H1 (cell line): ENCODE data around the gene PHACTR1. TPM values are rescaled to one million over a fixed set of nuclear protein-coding genes. Genes with fewer than 3 reads are reported as not detected.

ENCODE experiments used
- CTCF ChIA-PET: fragments of 300-600 bp; sonication (Branson Sonifier 250); formaldehyde crosslinking; loops from one replicate; lab custom pipeline; 2021; ENCODE audit not compliant: partially characterized antibody; lab: Charles Lee
- POLR2A ChIA-PET: fragments of 300-600 bp; sonication (Branson Sonifier 250); formaldehyde crosslinking; loops from one replicate; lab custom pipeline; 2021; ENCODE audit warnings: inconsistent platforms; ENCODE audit not compliant: partially characterized antibody; lab: Charles Lee
- DNase-seq, 2 experiments: peaks; one replicate each; pipeline versions ENCODE4 v3.0.0 to v3.0.0-alpha.2; 2010 to 2022; ENCODE audit warnings: low spot score in 2 of 2, low read depth in 1 of 2, mixed read lengths in 1 of 2
- FAIRE-seq: peaks from 2 replicates; lab custom pipeline; 2011; peaks lifted over from hg19 to GRCh38; lab: Jason Lieb, UNC
- H2AFZ ChIP-seq: 2 replicates; pipeline ENCODE4 v1.8.1; 2012; ENCODE audit warnings: low read length, inconsistent platforms
- H2AK5ac ChIP-seq: 2 replicates; pipeline ENCODE4 v1.6.1; 2013; ENCODE audit warnings: low read depth, low read length
- H2BK120ac ChIP-seq: replicated peaks from 2 replicates; pipeline ENCODE3; 2013; ENCODE audit warnings: low read depth, low read length, inconsistent platforms
- H2BK12ac ChIP-seq: 2 replicates; pipeline ENCODE4 v1.6.1; 2013; ENCODE audit warnings: low read depth, low read length
- H2BK15ac ChIP-seq: 2 replicates; pipeline ENCODE4 v1.6.1; 2013; ENCODE audit warnings: low read length
- H2BK20ac ChIP-seq: 2 replicates; pipeline ENCODE4 v1.6.1; 2013; ENCODE audit warnings: low read length
- H2BK5ac ChIP-seq: 2 replicates; pipeline ENCODE4 v1.6.1; 2013; ENCODE audit warnings: low read depth, low read length
- H3K14ac ChIP-seq: 2 replicates; pipeline ENCODE4 v1.6.1; 2013; ENCODE audit warnings: inconsistent platforms; ENCODE audit not compliant: insufficient read length
- H3K18ac ChIP-seq: 2 replicates; pipeline ENCODE4 v1.6.1; 2013; ENCODE audit warnings: low read length; ENCODE audit errors: extremely low read depth
- H3K23ac ChIP-seq: 2 replicates; pipeline ENCODE4 v1.6.1; 2013; ENCODE audit warnings: inconsistent platforms; ENCODE audit not compliant: insufficient read length
- H3K23me2 ChIP-seq: 2 replicates; pipeline ENCODE4 v1.6.1; 2013; ENCODE audit warnings: low read depth, low read length
- H3K27ac ChIP-seq: 2 replicates; pipeline ENCODE4 v1.6.1; 2011; ENCODE audit warnings: low read depth, low read length, inconsistent platforms
- H3K27me3 ChIP-seq, 4 experiments: replicated peaks in 1 of 4; 1 replicate in 1 of 4; 2 replicates in 3 of 4; pipeline versions ENCODE4 v1.6.1 to v1.8.1; 2011 to 2013; ENCODE audit warnings: low read length in 3 of 4, mild to moderate bottlenecking in 3 of 4, inconsistent platforms in 2 of 4, mixed read lengths in 2 of 4, moderate library complexity in 1 of 4; ENCODE audit not compliant: control insufficient read depth in 3 of 4, insufficient read depth in 3 of 4; ENCODE audit errors: extremely low read depth in 1 of 4
- H3K36me3 ChIP-seq, 4 experiments: 2 replicates each; pipeline versions ENCODE4 v1.6.1 to v1.8.1; 2011 to 2013; ENCODE audit warnings: mild to moderate bottlenecking in 4 of 4, low read length in 3 of 4, moderate library complexity in 2 of 4, control low read depth in 1 of 4, inconsistent platforms in 1 of 4; ENCODE audit not compliant: insufficient read depth in 4 of 4, control insufficient read depth in 2 of 4
- H3K4ac ChIP-seq: replicated peaks from 2 replicates; pipeline ENCODE3; 2013; ENCODE audit warnings: low read length, low read depth, mixed read lengths, inconsistent platforms; ENCODE audit not compliant: insufficient read length
- H3K4me1 ChIP-seq, 4 experiments: replicated peaks in 1 of 4; 1 replicate in 1 of 4; 2 replicates in 3 of 4; pipeline versions ENCODE4 v1.6.1 to v1.8.1; 2011 to 2013; ENCODE audit warnings: low read length in 3 of 4, inconsistent platforms in 2 of 4, mixed read lengths in 1 of 4; ENCODE audit not compliant: insufficient read depth in 4 of 4, control insufficient read depth in 3 of 4
- H3K4me2 ChIP-seq, 2 experiments: 2 replicates each; pipeline versions ENCODE4 v1.6.1 to v1.8.1; 2011 to 2013; ENCODE audit warnings: low read depth in 2 of 2, low read length in 2 of 2, control low read depth in 1 of 2, inconsistent platforms in 1 of 2, mild to moderate bottlenecking in 1 of 2; ENCODE audit not compliant: insufficient read depth in 1 of 2
- H3K4me3 ChIP-seq, 4 experiments: fragments of 200-600, 300-600 bp in 1 of 4; sonication (generic), shearing (Covaris generic), sonication (Bioruptor Twin) in 1 of 4; 2 replicates each; pipeline versions ENCODE4 v1.5.1 to v1.8.1; 2011 to 2016; ENCODE audit warnings: low read length in 4 of 4, low read depth in 3 of 4, control low read depth in 2 of 4, inconsistent platforms in 2 of 4, mild to moderate bottlenecking in 2 of 4, mixed read lengths in 1 of 4, moderate library complexity in 1 of 4; ENCODE audit not compliant: insufficient read depth in 2 of 4; ENCODE audit errors: extremely low read depth in 1 of 4
- H3K56ac ChIP-seq: replicated peaks from 2 replicates; pipeline ENCODE3; 2013; ENCODE audit warnings: low read depth, mild to moderate bottlenecking, mixed read lengths, low read length, inconsistent platforms; ENCODE audit not compliant: insufficient read length
- H3K79me1 ChIP-seq: 2 replicates; pipeline ENCODE4 v1.6.1; 2013; ENCODE audit warnings: low read depth, low read length, control low read depth
- H3K79me2 ChIP-seq, 2 experiments: 2 replicates each; pipeline versions ENCODE4 v1.6.1 to v1.8.1; 2012 to 2013; ENCODE audit warnings: low read length in 2 of 2, mild to moderate bottlenecking in 2 of 2, inconsistent platforms in 1 of 2; ENCODE audit not compliant: insufficient read depth in 2 of 2, control insufficient read depth in 1 of 2
- H3K9ac ChIP-seq, 4 experiments: replicated peaks in 1 of 4; 1 replicate in 1 of 4; 2 replicates in 3 of 4; pipeline versions ENCODE4 v1.6.1 to v1.8.1; 2011 to 2013; ENCODE audit warnings: low read depth in 3 of 4, low read length in 3 of 4, control low read depth in 2 of 4, mild to moderate bottlenecking in 2 of 4, moderate library complexity in 2 of 4, inconsistent platforms in 1 of 4; ENCODE audit errors: extremely low read depth in 1 of 4
- H3K9me3 ChIP-seq, 2 experiments: 2 replicates each; pipeline versions ENCODE4 v1.6.1 to v1.8.1; 2012 to 2013; ENCODE audit warnings: mild to moderate bottlenecking in 2 of 2, moderate library complexity in 2 of 2, control low read depth in 1 of 2, inconsistent platforms in 1 of 2, low read depth in 1 of 2, low read length in 1 of 2, mixed read lengths in 1 of 2; ENCODE audit not compliant: insufficient read depth in 2 of 2
- H4K20me1 ChIP-seq, 2 experiments: replicated peaks in 1 of 2; 2 replicates each; pipeline versions ENCODE3 to v1.8.1; 2011 to 2013; ENCODE audit warnings: inconsistent platforms in 2 of 2, low read length in 2 of 2, mild to moderate bottlenecking in 1 of 2; ENCODE audit not compliant: insufficient read depth in 2 of 2, control insufficient read depth in 1 of 2
- H4K5ac ChIP-seq: 2 replicates; pipeline ENCODE4 v1.6.1; 2013; ENCODE audit warnings: low read length, low read depth, mixed read lengths, inconsistent platforms; ENCODE audit not compliant: insufficient read length
- H4K8ac ChIP-seq: 2 replicates; pipeline ENCODE4 v1.8.0; 2013; ENCODE audit warnings: mild to moderate bottlenecking, moderate library complexity, low read length, inconsistent platforms; ENCODE audit not compliant: insufficient read depth; ENCODE audit errors: extremely low read depth
- H4K91ac ChIP-seq: replicated peaks from 2 replicates; pipeline ENCODE3; 2013; ENCODE audit warnings: low read length, mixed read lengths, inconsistent platforms; ENCODE audit not compliant: insufficient read length
- CHD1 ChIP-seq: IDR thresholded peaks from 2 replicates; pipeline ENCODE4 v1.6.1; 2012; ENCODE audit warnings: low read depth, low read length, improper control_type of control experiment
- CREB1 ChIP-seq: IDR thresholded peaks from 2 replicates; pipeline ENCODE4 v1.6.1; 2012; ENCODE audit warnings: inconsistent platforms
- GTF2F1 ChIP-seq: IDR thresholded peaks from 2 replicates; pipeline ENCODE4 v1.6.1; 2012; ENCODE audit warnings: low read depth, low read length, improper control_type of control experiment, borderline replicate concordance
- KDM4A ChIP-seq: IDR thresholded peaks from one replicate; pipeline ENCODE4 v1.7.1; 2012; ENCODE audit warnings: low read depth, mild to moderate bottlenecking, moderate library complexity, low read length, inconsistent platforms; ENCODE audit not compliant: severe bottlenecking
- RXRA ChIP-seq: IDR thresholded peaks from 2 replicates; pipeline ENCODE4 v1.6.1; 2011; ENCODE audit warnings: low read depth, mild to moderate bottlenecking, low read length, moderate library complexity; ENCODE audit not compliant: insufficient read depth
- SIRT6 ChIP-seq: IDR thresholded peaks from one replicate; pipeline ENCODE4 v1.7.1; 2012; ENCODE audit warnings: low read length, inconsistent platforms
- SP1 ChIP-seq: IDR thresholded peaks from 2 replicates; pipeline ENCODE4 v1.6.1; 2011; ENCODE audit warnings: low read depth, low read length
- SRF ChIP-seq: IDR thresholded peaks from 2 replicates; pipeline ENCODE4 v1.6.1; 2011; ENCODE audit warnings: mild to moderate bottlenecking, low read depth, low read length, moderate library complexity
- SUZ12 ChIP-seq: fragments of 200-600 bp; sonication (generic); IDR thresholded peaks from 2 replicates; pipeline ENCODE4 v1.6.1; 2012; ENCODE audit warnings: mild to moderate bottlenecking, inconsistent platforms, low read length, moderate library complexity, mixed read lengths
- TAF7 ChIP-seq: optimal IDR thresholded peaks from 2 replicates; pipeline ENCODE3; 2011; ENCODE audit warnings: low read depth, mild to moderate bottlenecking, inconsistent platforms, low read length, moderate library complexity, borderline replicate concordance
- TBP ChIP-seq: IDR thresholded peaks from 2 replicates; pipeline ENCODE4 v1.6.1; 2011; ENCODE audit warnings: low read depth, low read length, improper control_type of control experiment
- WGBS, 2 experiments: shearing (Covaris generic) in 1 of 2; methylation state at CpG; one replicate each; pipeline versions ENCODE4 v1.1.6 to v1.1.7; 2013 to 2015; ENCODE audit warnings: low lambda C conversion rate in 2 of 2, mixed read lengths in 2 of 2, inconsistent platforms in 1 of 2, low coverage in 1 of 2, missing lambda C conversion rate in 1 of 2; ENCODE audit not compliant: insufficient replicate concordance in 2 of 2, insufficient coverage in 1 of 2, insufficient read length in 1 of 2; ENCODE audit errors: extremely low coverage in 1 of 2, missing lambda C conversion rate in 1 of 2; 5-methylcytosine and 5-hydroxymethylcytosine counted together
- polyA plus RNA-seq, 7 experiments: library from polyadenylated mRNA; depleted of rRNA in 3 of 7; stranded (reverse) in 5 of 7; unstranded in 2 of 7; fragments of >200 nt in 5 of 7; fragments of 200-250 nt in 2 of 7; gene quantifications; 1 replicate in 5 of 7; 2 replicates in 1 of 7; 4 replicates in 1 of 7; pipeline versions ENCODE4 v1.2.1 to v1.2.3, GENCODE V29; 2011 to 2013; ENCODE audit warnings: missing spikeins in 2 of 7, mixed read lengths in 2 of 7
- total RNA-seq: library from RNA; stranded (reverse); fragmentation: NEBNext Ultra II Directional; extraction: Animal tissue kit (Norgen Biotek cat#: 25700); gene quantifications from 2 replicates; pipeline ENCODE4 v1.2.1, GENCODE V29; 2021
- TF ChIP-seq, protein P1 (sequence below), 3 experiments: IDR thresholded peaks; 1 replicate in 2 of 3; 2 replicates in 1 of 3; pipeline versions ENCODE4 v1.5.1 to v1.6.1; 2011; ENCODE audit warnings: low read length in 3 of 3, mild to moderate bottlenecking in 3 of 3, inconsistent platforms in 2 of 3, low read depth in 1 of 3, moderate library complexity in 1 of 3; ENCODE audit not compliant: insufficient read depth in 1 of 3; ENCODE audit errors: control extremely low read depth in 1 of 3

Gene PHACTR1
- total and polyA plus RNA-seq, 2 of the 8 experiments (the other 6 are each of a cell fraction or from before 2014, with no cell fraction given), result 3.9 to 17.1 TPM

DNA sequence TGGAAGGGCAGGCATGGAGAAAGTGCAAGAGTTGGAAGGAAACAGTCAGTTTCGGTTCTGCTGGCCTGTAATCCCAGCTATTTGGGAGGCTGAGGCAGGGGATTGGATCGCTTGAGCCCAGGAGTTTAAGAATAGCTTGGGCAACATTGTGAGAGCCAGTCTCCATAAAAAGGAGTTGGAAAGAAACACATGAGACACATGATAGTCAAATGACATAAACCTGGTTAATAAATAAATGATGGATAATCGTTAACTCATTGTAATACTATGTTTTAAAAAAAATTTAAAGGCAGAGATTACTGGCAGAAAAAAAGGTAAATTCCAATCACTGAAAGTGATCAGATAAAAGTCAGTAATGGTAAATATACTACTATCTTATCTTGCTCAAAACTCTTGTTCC, 37.2 kb upstream of the PHACTR1 start:
- Histone ChIP-seq H4K20me1 (no peaks in the 10 kb centered on the region), H2BK15ac (0 out of 2 replicates have a peak overlapping the region, but pooled peaks have one; percentile 36), H3K4ac (no peak overlapping the region), H2BK120ac (no peak overlapping the region), H3K4me2 (no peak overlapping the region), H2AFZ (no peak overlapping the region), H3K36me3 (no peaks in the 10 kb centered on the region), H3K23me2 (no peaks in the 10 kb centered on the region), H3K18ac (no peak overlapping the region), H4K5ac (no peak overlapping the region), H3K56ac (no peak overlapping the region), H3K27me3 (no peaks in the 10 kb centered on the region), H4K8ac (no peak overlapping the region), H3K27ac (no peak overlapping the region), H2BK5ac (no peak overlapping the region), H3K23ac (no peak overlapping the region), H3K9me3 (peaks cover 0 to 11% of the 10 kb centered on the region in 2 experiments; a peak in 1 of 4 replicates), H4K91ac (no peak overlapping the region), H3K4me3 (no peak overlapping the region), H3K4me1 (peaks cover 0 to 3% (median 0%) of the 10 kb centered on the region in 4 experiments; a peak in 1 of 7 replicates), H3K9ac (no peak overlapping the region), H2BK12ac (no peak overlapping the region), H2BK20ac (no peak overlapping the region), H3K79me1 (no peaks in the 10 kb centered on the region), H3K79me2 (no peaks in the 10 kb centered on the region), H2AK5ac (peak overlapping the region; percentile 65; the same call in 1 of the 2 replicates), H3K14ac (no peak overlapping the region)
- CTCF ChIA-PET, result no interaction called here
- POLR2A ChIA-PET, result interaction anchor here (0.8 kb wide), 1 partner anchor 13 kb away, joined by 3 read pairs; no protein-coding TSS in a partner anchor
- DNase-seq (no peak), FAIRE-seq (no peak)
- WGBS, 2 experiments, result 93% methylated on average over 3 of the region's 3 CpGs; no CpG with 5 or more reads in 1 of the 2 experiments
- TF ChIP-seq GTF2F1 (no peak), KDM4A (no peak), RXRA (no peak), CHD1 (no peak), SRF (no peak), TBP (no peak), SUZ12 (no peak), SIRT6 (no peak), CREB1 (no peak), TAF7 (no peak), SP1 (no peak)
- TF ChIP-seq, protein P1, sequence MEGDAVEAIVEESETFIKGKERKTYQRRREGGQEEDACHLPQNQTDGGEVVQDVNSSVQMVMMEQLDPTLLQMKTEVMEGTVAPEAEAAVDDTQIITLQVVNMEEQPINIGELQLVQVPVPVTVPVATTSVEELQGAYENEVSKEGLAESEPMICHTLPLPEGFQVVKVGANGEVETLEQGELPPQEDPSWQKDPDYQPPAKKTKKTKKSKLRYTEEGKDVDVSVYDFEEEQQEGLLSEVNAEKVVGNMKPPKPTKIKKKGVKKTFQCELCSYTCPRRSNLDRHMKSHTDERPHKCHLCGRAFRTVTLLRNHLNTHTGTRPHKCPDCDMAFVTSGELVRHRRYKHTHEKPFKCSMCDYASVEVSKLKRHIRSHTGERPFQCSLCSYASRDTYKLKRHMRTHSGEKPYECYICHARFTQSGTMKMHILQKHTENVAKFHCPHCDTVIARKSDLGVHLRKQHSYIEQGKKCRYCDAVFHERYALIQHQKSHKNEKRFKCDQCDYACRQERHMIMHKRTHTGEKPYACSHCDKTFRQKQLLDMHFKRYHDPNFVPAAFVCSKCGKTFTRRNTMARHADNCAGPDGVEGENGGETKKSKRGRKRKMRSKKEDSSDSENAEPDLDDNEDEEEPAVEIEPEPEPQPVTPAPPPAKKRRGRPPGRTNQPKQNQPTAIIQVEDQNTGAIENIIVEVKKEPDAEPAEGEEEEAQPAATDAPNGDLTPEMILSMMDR (IDR thresholded peaks at IDR 0.05; ENCODE audit: control extremely low read depth in 1 of 3, insufficient read depth in 1 of 3, low read depth in 1 of 3, low read length in 3 of 3), result no peak
